GM12878 (cell line): ENCODE data around the gene TPRX1. TPM values are rescaled to one million over a fixed set of nuclear protein-coding genes. Genes with fewer than 3 reads are reported as not detected.

ENCODE experiments used
- ATAC-seq: fragments of 200-7000 bp; cut with Tn5 transposase; 3 replicates; pipeline ENCODE4 v1.9.1; 2020; ENCODE audit warnings: mild to moderate bottlenecking, moderate library complexity
- BruUV-seq: library from RNA; stranded (reverse); fragments of 400-500 nt; replicated peaks from 2 replicates; lab custom pipeline; 2021; lab: Mats Ljungman, UMichigan
- CTCF ChIA-PET: fragments of 300-600 bp; sonication (Branson Sonifier 250); formaldehyde crosslinking; extraction: SDS; loops from one replicate; lab custom pipeline; 2021; ENCODE audit warnings: inconsistent platforms; lab: Yijun Ruan, JAX
- POLR2A ChIA-PET: fragments of 350-600 bp; formaldehyde crosslinking; extraction: SDS; loops from one replicate; lab custom pipeline; 2021; ENCODE audit warnings: inconsistent platforms; lab: Charles Lee
- RAD21 ChIA-PET: fragments of 300-600 bp; sonication (Branson Sonifier 250); formaldehyde crosslinking; loops from one replicate; lab custom pipeline; 2023; ENCODE audit warnings: antibody characterized with exemption; ENCODE audit not compliant: unreplicated experiment; lab: Charles Lee
- SMC1A ChIA-PET: fragments of 300-600 bp; sonication (Branson Sonifier 250); formaldehyde crosslinking; loops from one replicate; lab custom pipeline; 2023; ENCODE audit not compliant: unreplicated experiment, uncharacterized antibody; lab: Charles Lee
- DNase-seq: peaks from one replicate; pipeline ENCODE4 v3.0.0-alpha.2; 2011; ENCODE audit warnings: low read depth, low spot score
- FAIRE-seq: peaks from 3 replicates; lab custom pipeline; 2011; peaks lifted over from hg19 to GRCh38; lab: Jason Lieb, UNC
- H2AFZ ChIP-seq: 2 replicates; pipeline ENCODE4 v1.6.0; 2011; ENCODE audit warnings: low read depth, low read length, control low read depth; ENCODE audit not compliant: control insufficient read depth
- H3K27ac ChIP-seq: 2 replicates; pipeline ENCODE4 v1.5.1; 2011; ENCODE audit warnings: control low read depth; ENCODE audit not compliant: control insufficient read depth, insufficient read depth
- H3K27me3 ChIP-seq, 2 experiments: replicated peaks in 1 of 2; 2 replicates each; pipeline versions ENCODE4 v1.6.0 to v1.6.1; 2011; ENCODE audit warnings: low read length in 1 of 2; ENCODE audit not compliant: control insufficient read depth in 2 of 2, insufficient read depth in 2 of 2
- H3K36me3 ChIP-seq, 2 experiments: 2 replicates each; pipeline ENCODE4 v1.5.1; 2011; ENCODE audit warnings: low read length in 1 of 2; ENCODE audit not compliant: control insufficient read depth in 2 of 2, insufficient read depth in 2 of 2
- H3K4me1 ChIP-seq: 2 replicates; pipeline ENCODE4 v1.6.1; 2011; ENCODE audit warnings: mild to moderate bottlenecking, low read length, moderate library complexity, mixed read lengths; ENCODE audit not compliant: control insufficient read depth, insufficient read depth
- H3K4me2 ChIP-seq: 2 replicates; pipeline ENCODE4 v1.6.0; 2011; ENCODE audit warnings: control low read depth; ENCODE audit not compliant: control insufficient read depth, insufficient read depth
- H3K4me3 ChIP-seq: fragments of 200-600 bp; sonication (generic); 2 replicates; pipeline ENCODE4 v1.5.1; 2016
- H3K79me2 ChIP-seq: 2 replicates; pipeline ENCODE4 v1.6.0; 2011; ENCODE audit warnings: low read length; ENCODE audit not compliant: control insufficient read depth, insufficient read depth
- H3K9ac ChIP-seq: 2 replicates; pipeline ENCODE4 v1.8.0; 2011; ENCODE audit warnings: low read length, control low read depth, mixed read lengths; ENCODE audit not compliant: control insufficient read depth, insufficient read depth
- H3K9me3 ChIP-seq: replicated peaks from 3 replicates; pipeline ENCODE4 v1.5.1; 2011; ENCODE audit warnings: mild to moderate bottlenecking, low read length; ENCODE audit not compliant: control insufficient read depth, insufficient read depth
- H4K20me1 ChIP-seq: 2 replicates; pipeline ENCODE4 v1.6.0; 2011; ENCODE audit not compliant: control insufficient read depth, insufficient read depth
- DPF2 ChIP-seq: fragments of 450-650 bp; IDR thresholded peaks from 2 replicates; pipeline ENCODE4 v1.6.1; 2017; ENCODE audit warnings: mild to moderate bottlenecking
- EED ChIP-seq: sonication (generic); IDR thresholded peaks from 2 replicates; pipeline ENCODE4 v1.6.1; 2016; ENCODE audit warnings: antibody characterized with exemption, low read depth
- EZH2 ChIP-seq: IDR thresholded peaks from 2 replicates; pipeline ENCODE4 v1.6.1; 2012; ENCODE audit warnings: low read depth, mild to moderate bottlenecking, control low read depth, inconsistent platforms, low read length, borderline replicate concordance; ENCODE audit not compliant: control insufficient read depth
- MEF2A ChIP-seq: IDR thresholded peaks from 2 replicates; pipeline ENCODE4 v1.6.1; 2011; ENCODE audit warnings: low read depth, mild to moderate bottlenecking, low read length, moderate library complexity; ENCODE audit not compliant: insufficient read depth
- NR2C2 ChIP-seq: IDR thresholded peaks from 2 replicates; pipeline ENCODE4 v1.6.1; 2011; ENCODE audit warnings: borderline replicate concordance, low read depth; ENCODE audit not compliant: control insufficient read depth, insufficient read length
- POLR2AphosphoS5 ChIP-seq: IDR thresholded peaks from 2 replicates; pipeline ENCODE4 v1.6.1; 2011; ENCODE audit warnings: mild to moderate bottlenecking, low read length, inconsistent platforms
- POU2F2 ChIP-seq: IDR thresholded peaks from 3 replicates; pipeline ENCODE4 v1.6.1; 2011; ENCODE audit warnings: low read depth, mild to moderate bottlenecking, low read length, borderline replicate concordance
- RB1 ChIP-seq: fragments of 450-650 bp; formaldehyde crosslinking; IDR thresholded peaks from 2 replicates; pipeline ENCODE4 v1.6.1; 2017; ENCODE audit warnings: mild to moderate bottlenecking, borderline replicate concordance
- RELA ChIP-seq: fragments of 450-650 bp; IDR thresholded peaks from 2 replicates; pipeline ENCODE4 v1.8.0; 2014; ENCODE audit warnings: borderline replicate concordance; ENCODE audit not compliant: partially characterized antibody
- SIX5 ChIP-seq: IDR thresholded peaks from 2 replicates; pipeline ENCODE4 v1.6.1; 2011; ENCODE audit warnings: mild to moderate bottlenecking, low read depth, low read length, moderate library complexity; ENCODE audit not compliant: severe bottlenecking
- SREBF1 ChIP-seq: IDR thresholded peaks from 2 replicates; pipeline ENCODE4 v1.6.1; 2012; ENCODE audit warnings: mild to moderate bottlenecking, low read length
- WGBS: methylation state at CpG from one replicate; pipeline ENCODE4 v1.1.6; 2016; ENCODE audit warnings: low lambda C conversion rate; ENCODE audit not compliant: insufficient replicate concordance, insufficient coverage; ENCODE audit errors: missing lambda C conversion rate; 5-methylcytosine and 5-hydroxymethylcytosine counted together
- in situ Hi-C: fragments of 300-500 bp; cut with MboI; formaldehyde crosslinking; loops from 9 replicates; pipeline ENCODE4 v1.14.3; 2018; ENCODE audit warnings: mixed read lengths
- intact Hi-C: fragments of 100-400 bp; cut with micrococcal nuclease; formaldehyde crosslinking; loops from one replicate; pipeline ENCODE4 v1.14.2; 2022; ENCODE audit not compliant: unreplicated experiment
- polyA plus RNA-seq, 11 experiments: library from polyadenylated mRNA; depleted of rRNA in 4 of 11; unstranded in 6 of 11; stranded (reverse) in 5 of 11; fragments of >200 nt; fragmentation: Nextera tagmentation in 4 of 11; fragmentation: Illumina TruSeq in 1 of 11; extraction: Ambion mirVana in 4 of 11; extraction: Trizol in 1 of 11; gene quantifications; 1 replicate in 1 of 11; 2 replicates in 10 of 11; pipeline versions ENCODE4 v1.2.1 to v1.2.3, GENCODE V29; 2011 to 2016; ENCODE audit warnings: inconsistent platforms in 2 of 11, missing spikeins in 2 of 11, low read depth in 1 of 11
- total RNA-seq, 4 experiments: library from RNA; depleted of rRNA in 3 of 4; stranded (reverse); fragments of >200 nt in 3 of 4; fragmentation: Illumina TruSeq in 1 of 4; extraction: Trizol in 1 of 4; gene quantifications; 2 replicates each; pipeline versions ENCODE4 v1.2.1 to v1.2.3, GENCODE V29; 2013 to 2021
- TF ChIP-seq, protein P1 (sequence below): fragments of 450-650 bp; IDR thresholded peaks from 2 replicates; pipeline ENCODE4 v1.6.1; 2018; ENCODE audit warnings: mild to moderate bottlenecking, low read depth, moderate library complexity; ENCODE audit not compliant: partially characterized antibody
- TF ChIP-seq, protein P2 (sequence below): fragments of 450-650 bp; IDR thresholded peaks from 2 replicates; pipeline ENCODE4 v1.6.1; 2017; ENCODE audit warnings: low read depth, mild to moderate bottlenecking, moderate library complexity
- TF ChIP-seq, protein P3 (sequence below): fragments of 450-650 bp; formaldehyde crosslinking; IDR thresholded peaks from 2 replicates; pipeline ENCODE4 v1.4.0; 2020; ENCODE audit warnings: mild to moderate bottlenecking, moderate library complexity

TPRX1 gene
- total and polyA plus RNA-seq, 10 of the 15 experiments (the other 5 are each of a cell fraction or from before 2014, with no cell fraction given), result not detected

DNA sequence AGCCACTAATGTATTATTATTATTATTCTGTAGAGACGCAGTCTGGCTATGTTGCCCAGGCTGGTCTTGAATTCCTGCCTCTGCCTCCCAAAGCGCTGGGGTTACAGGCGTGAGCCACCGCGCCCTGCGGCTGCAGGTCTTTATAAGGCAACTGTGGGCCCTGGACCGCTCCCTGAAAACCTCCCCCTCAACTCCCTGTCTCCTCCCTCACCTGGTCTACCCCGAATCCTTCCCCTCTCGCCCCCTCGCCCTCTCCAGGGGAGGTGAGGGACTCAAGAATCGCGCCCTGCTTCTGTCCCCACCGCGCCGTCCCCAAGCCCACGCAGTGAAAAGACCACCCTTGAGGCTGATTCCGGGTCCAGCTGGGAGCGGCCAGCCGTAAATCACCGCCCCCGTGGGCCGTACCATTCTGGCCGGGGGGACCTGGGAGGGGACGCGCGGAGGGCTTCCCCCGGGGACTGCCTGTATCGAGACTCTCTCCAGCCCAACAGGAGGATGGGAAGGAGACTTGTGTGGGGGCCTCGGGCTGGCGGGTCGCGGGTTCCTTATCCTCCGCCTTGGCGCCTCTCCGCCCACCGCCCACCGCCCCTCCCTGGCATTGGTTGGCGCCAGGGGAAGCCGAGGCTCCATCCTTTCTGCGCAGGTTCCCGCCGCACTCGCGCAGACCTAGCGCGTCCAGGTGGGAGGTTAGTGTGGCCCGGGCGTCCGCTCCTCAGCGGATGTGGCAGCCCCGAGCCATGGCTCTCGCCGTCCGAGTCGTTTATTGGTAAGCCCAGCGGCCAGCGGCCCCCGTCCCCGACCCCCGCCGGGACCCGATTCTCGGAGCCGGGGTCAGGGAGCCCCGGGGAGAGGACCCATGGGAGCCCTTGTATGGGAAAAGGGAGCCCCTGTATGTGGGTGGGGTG, 26.1 kb downstream of the TPRX1 start, which contains the start of gene SELENOW:
TSS of gene SELENOW (plus strand) at position 655 of the 905 bp plus-strand sequence. CDS start at position 738, 83 bp downstream.
- RAD21 ChIA-PET, result no interaction called here
- Histone ChIP-seq H4K20me1 (no peaks in the 10 kb centered on the region), H3K4me3 (peak within 1 kb of the TSS; percentile 94), H3K4me2 (peak within 1 kb of the TSS; percentile 93), H3K9ac (peak within 1 kb of the TSS; percentile 73), H3K36me3 (no peaks in the 10 kb centered on the region; a peak in 1 of 4 replicates), H3K9me3 (no peaks in the 10 kb centered on the region), H3K79me2 (peaks cover 18% of the 10 kb centered on the region), H2AFZ (peak within 1 kb of the TSS; percentile 97), H3K4me1 (peaks cover 6% of the 10 kb centered on the region), H3K27me3 (no peaks in the 10 kb centered on the region), H3K27ac (peak within 1 kb of the TSS; percentile 90)
- FAIRE-seq, result peak; percentile 89
- BruUV-seq, result no TSS peak
- CTCF ChIA-PET, result no interaction called here
- POLR2A ChIA-PET, result interaction anchor here (0.6 kb wide), 1 partner anchor 1628 kb away, joined by 5 read pairs; no protein-coding TSS in a partner anchor
- ATAC-seq, result peak; percentile 99
- SMC1A ChIA-PET, result no interaction called here
- in situ Hi-C loops, result no loop called here
- WGBS, result 2% methylated on average over 53 of the region's 65 CpGs
- intact Hi-C loops, result no loop called here
- DNase-seq, result peak; percentile 31
- TF ChIP-seq, protein P1, sequence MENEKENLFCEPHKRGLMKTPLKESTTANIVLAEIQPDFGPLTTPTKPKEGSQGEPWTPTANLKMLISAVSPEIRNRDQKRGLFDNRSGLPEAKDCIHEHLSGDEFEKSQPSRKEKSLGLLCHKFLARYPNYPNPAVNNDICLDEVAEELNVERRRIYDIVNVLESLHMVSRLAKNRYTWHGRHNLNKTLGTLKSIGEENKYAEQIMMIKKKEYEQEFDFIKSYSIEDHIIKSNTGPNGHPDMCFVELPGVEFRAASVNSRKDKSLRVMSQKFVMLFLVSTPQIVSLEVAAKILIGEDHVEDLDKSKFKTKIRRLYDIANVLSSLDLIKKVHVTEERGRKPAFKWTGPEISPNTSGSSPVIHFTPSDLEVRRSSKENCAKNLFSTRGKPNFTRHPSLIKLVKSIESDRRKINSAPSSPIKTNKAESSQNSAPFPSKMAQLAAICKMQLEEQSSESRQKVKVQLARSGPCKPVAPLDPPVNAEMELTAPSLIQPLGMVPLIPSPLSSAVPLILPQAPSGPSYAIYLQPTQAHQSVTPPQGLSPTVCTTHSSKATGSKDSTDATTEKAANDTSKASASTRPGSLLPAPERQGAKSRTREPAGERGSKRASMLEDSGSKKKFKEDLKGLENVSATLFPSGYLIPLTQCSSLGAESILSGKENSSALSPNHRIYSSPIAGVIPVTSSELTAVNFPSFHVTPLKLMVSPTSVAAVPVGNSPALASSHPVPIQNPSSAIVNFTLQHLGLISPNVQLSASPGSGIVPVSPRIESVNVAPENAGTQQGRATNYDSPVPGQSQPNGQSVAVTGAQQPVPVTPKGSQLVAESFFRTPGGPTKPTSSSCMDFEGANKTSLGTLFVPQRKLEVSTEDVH, result peak; percentile 17
- TF ChIP-seq MEF2A (0 out of 2 replicates have a peak, but pooled peaks have one; percentile 15), POU2F2 (peak; percentile 62; the same call in 2 of the 3 replicates), SREBF1 (peak; percentile 95), EZH2 (no peak), POLR2AphosphoS5 (peak; percentile 97), EED (0 out of 2 replicates have a peak, but pooled peaks have one; percentile 23), NR2C2 (no peak), RELA (peak; percentile 75), RB1 (peak; percentile 94; the same call in 1 of the 2 replicates), SIX5 (peak; percentile 20), DPF2 (peak; percentile 72)
- TF ChIP-seq, protein P2, sequence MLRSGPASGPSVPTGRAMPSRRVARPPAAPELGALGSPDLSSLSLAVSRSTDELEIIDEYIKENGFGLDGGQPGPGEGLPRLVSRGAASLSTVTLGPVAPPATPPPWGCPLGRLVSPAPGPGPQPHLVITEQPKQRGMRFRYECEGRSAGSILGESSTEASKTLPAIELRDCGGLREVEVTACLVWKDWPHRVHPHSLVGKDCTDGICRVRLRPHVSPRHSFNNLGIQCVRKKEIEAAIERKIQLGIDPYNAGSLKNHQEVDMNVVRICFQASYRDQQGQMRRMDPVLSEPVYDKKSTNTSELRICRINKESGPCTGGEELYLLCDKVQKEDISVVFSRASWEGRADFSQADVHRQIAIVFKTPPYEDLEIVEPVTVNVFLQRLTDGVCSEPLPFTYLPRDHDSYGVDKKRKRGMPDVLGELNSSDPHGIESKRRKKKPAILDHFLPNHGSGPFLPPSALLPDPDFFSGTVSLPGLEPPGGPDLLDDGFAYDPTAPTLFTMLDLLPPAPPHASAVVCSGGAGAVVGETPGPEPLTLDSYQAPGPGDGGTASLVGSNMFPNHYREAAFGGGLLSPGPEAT, result peak; percentile 91
- TF ChIP-seq, protein P3, sequence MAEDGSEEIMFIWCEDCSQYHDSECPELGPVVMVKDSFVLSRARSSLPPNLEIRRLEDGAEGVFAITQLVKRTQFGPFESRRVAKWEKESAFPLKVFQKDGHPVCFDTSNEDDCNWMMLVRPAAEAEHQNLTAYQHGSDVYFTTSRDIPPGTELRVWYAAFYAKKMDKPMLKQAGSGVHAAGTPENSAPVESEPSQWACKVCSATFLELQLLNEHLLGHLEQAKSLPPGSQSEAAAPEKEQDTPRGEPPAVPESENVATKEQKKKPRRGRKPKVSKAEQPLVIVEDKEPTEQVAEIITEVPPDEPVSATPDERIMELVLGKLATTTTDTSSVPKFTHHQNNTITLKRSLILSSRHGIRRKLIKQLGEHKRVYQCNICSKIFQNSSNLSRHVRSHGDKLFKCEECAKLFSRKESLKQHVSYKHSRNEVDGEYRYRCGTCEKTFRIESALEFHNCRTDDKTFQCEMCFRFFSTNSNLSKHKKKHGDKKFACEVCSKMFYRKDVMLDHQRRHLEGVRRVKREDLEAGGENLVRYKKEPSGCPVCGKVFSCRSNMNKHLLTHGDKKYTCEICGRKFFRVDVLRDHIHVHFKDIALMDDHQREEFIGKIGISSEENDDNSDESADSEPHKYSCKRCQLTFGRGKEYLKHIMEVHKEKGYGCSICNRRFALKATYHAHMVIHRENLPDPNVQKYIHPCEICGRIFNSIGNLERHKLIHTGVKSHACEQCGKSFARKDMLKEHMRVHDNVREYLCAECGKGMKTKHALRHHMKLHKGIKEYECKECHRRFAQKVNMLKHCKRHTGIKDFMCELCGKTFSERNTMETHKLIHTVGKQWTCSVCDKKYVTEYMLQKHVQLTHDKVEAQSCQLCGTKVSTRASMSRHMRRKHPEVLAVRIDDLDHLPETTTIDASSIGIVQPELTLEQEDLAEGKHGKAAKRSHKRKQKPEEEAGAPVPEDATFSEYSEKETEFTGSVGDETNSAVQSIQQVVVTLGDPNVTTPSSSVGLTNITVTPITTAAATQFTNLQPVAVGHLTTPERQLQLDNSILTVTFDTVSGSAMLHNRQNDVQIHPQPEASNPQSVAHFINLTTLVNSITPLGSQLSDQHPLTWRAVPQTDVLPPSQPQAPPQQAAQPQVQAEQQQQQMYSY (CRISPR knock-in tag), result no peak
